CD4-positive, alpha-beta T cell treated with Interleukin-21 for 1 hour (primary cell): ENCODE data around the gene NXF2.
A peak's percentile ranks its signal among the peaks of the same experiment; 100 is the strongest.
"Not testable (repeated sequence)": the region's sequence is repeated elsewhere in the genome, so short reads cannot be mapped to it uniquely, and the experiment has no call there.

ENCODE experiments used
- DNase-seq: peaks from one replicate; pipeline ENCODE4 v3.0.0-alpha.2; 2020

Gene NXF2, protein sequence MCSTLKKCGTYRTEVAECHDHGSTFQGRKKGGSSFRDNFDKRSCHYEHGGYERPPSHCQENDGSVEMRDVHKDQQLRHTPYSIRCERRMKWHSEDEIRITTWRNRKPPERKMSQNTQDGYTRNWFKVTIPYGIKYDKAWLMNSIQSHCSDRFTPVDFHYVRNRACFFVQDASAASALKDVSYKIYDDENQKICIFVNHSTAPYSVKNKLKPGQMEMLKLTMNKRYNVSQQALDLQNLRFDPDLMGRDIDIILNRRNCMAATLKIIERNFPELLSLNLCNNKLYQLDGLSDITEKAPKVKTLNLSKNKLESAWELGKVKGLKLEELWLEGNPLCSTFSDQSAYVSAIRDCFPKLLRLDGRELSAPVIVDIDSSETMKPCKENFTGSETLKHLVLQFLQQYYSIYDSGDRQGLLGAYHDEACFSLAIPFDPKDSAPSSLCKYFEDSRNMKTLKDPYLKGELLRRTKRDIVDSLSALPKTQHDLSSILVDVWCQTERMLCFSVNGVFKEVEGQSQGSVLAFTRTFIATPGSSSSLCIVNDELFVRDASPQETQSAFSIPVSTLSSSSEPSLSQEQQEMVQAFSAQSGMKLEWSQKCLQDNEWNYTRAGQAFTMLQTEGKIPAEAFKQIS

DNA sequence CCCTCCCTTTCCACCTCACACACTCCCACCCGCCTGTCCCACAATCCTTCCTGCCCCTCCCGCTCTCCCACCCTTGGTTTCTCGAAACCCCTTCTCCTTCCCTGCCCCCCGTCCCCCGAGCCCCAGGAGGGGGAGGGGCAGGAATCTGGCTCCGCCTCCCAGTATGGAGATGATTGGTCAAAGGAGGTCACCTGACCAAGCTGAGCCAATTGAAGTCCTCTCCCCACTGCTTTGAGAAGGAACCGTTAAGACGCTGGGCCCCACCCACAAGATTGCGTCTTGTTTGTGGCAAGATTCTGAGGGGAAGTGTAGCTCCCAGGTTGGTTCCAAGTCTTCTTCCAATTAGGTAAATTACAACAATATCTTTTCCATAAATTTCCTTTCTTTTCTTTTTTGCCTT is at the start of gene NXF2:
Gene NXF2 (plus strand): TSS at position 275 of the 400 bp plus-strand sequence. CDS start 59,912 bp downstream, outside the sequence.
- not testable (repeated sequence) for DNase-seq

DNA sequence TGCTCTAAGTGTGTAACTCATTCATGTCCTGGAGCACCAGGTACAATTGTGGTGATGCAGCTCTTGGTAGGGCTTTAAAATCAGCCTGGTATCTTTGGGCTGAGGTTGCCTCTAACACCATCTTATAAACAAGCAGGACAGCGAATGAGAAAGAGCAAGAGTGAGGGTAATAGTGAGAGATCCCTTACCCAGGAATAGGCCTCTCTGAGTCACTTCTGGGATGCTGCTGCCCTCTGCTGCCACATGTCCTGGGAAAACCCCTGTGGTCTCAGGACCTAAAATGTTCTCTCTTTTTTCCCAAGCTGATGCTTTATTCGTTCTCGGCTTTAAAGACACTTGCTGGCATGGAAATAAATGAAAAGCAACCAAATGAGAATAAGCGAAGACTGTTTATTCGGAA is 39.0 kb upstream of the NXF2 start:
- DNase-seq = not testable (repeated sequence)

DNA sequence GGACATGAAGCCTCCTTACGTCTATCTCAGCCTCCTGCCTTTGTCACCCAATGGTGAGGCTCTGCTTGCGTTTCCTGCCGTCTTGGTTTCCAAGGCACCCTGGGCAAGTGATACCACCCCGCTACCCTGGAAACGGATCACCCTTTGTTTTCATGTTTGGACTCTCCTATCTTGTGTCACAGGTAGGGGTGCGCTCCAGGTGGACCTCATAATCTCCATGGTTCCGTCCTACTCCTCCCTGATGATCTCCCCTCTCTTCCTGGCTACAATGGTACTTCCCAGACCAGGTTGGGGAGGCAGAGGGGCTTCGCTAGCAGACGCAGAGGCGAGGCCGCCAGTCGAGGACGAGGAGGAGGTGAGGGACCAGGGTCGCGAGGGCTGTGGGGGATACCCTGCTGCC is 32.0 kb upstream of the NXF2 start, which contains the start of gene TCP11X1:
Gene TCP11X1 (plus strand): TSS at position 316 of the 400 bp plus-strand sequence.
- not testable (repeated sequence) for DNase-seq

DNA sequence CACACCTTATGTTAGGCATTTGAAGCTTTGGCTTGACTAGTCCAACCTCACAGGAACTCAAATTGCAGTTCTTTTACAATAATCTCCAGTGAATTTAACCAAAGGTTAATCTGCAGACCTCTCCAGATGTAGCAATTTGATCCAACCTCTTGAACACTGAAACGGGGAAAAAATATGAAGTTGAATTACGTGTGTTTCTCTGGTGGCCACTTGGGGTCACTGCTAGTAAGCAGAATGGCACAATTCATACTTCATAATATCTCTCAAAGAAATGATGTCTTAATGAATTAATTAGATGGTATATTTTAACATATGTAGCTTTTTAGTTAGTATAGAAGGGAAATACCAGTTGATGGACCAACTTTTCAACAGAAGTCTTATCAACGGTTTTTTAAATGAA is 30.5 kb upstream of the NXF2 start:
- not testable (repeated sequence) for DNase-seq

DNA sequence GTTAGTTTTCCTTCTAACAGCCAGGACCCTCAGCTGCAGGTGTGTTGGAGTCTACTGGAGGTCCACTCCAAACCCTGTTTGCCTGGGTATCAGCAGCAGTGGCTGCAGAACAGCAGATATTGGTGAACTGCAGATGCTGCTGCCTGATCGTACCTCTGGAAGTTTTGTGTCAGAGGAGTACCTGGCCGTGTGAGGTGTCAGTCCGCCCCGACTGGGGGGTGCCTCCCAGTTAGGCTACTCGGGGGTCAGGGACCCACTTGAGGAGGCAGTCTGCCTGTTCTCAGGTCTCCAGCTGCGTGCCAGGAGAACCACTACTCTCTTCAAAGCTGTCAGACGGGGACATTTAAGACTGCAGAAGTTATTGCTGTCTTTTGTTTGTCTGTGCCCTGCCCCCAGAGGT is 11.3 kb upstream of the NXF2 start:
- DNase-seq = not testable (repeated sequence)

DNA sequence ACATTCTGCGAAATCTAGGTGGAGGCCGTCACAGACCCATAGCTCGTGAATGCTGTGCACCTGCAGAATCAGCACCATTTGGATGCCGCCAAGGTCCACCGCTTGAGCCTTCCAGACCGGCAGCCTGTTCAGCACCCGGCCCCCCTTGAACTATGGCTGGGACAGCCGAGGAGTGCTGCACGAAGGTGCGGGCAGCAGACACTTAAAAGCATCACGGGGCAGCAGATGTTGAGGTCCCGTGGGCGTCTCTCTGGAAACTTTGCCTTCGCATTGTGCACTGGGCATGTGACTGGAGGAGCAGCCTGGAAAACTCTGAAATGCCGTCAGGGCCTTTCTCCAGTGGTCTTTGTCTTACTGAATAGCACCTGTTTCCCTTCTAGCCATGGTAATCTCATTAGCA is 6.7 kb upstream of the NXF2 start:
- not testable (repeated sequence) for DNase-seq

DNA sequence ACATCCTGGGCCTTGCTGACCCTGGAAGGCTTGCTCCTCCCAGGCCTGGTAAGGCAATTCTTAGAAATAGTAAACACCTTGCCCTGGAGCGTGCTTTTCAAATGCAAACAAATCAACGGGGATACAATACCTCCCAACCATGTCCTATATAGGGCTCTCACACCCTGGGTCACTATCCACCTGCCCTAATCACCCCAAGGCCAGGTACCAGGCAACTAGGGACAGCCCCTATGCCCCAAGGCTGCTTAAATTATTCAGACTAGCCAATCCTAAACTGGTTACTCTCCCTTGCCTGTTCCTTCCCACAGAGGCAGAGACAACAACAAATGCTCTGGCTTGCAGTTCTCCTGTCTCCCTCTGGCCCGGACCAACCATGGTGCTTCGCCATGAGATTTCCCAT is 25.3 kb downstream of the NXF2 start:
- not testable (repeated sequence) for DNase-seq

DNA sequence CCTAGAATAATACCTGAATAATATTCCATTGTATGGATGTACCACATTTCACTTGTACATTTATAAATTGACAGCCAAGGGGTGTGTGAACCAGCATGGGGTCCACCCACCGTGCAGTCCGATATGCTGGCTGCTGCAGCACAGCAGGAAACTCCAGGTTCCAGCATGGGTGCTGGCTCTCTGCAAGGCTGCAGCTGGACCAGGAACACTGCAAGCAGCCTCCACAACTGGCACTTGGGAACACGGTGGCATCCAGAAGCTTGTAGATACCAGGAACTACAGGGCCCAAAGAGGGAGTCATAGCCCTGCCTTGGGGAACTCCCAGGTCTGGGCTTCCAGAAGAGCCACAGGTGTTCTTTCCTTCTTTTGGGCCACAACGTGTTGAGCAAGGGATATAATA is 91.2 kb downstream of the NXF2 start:
- DNase-seq = no peak

DNA sequence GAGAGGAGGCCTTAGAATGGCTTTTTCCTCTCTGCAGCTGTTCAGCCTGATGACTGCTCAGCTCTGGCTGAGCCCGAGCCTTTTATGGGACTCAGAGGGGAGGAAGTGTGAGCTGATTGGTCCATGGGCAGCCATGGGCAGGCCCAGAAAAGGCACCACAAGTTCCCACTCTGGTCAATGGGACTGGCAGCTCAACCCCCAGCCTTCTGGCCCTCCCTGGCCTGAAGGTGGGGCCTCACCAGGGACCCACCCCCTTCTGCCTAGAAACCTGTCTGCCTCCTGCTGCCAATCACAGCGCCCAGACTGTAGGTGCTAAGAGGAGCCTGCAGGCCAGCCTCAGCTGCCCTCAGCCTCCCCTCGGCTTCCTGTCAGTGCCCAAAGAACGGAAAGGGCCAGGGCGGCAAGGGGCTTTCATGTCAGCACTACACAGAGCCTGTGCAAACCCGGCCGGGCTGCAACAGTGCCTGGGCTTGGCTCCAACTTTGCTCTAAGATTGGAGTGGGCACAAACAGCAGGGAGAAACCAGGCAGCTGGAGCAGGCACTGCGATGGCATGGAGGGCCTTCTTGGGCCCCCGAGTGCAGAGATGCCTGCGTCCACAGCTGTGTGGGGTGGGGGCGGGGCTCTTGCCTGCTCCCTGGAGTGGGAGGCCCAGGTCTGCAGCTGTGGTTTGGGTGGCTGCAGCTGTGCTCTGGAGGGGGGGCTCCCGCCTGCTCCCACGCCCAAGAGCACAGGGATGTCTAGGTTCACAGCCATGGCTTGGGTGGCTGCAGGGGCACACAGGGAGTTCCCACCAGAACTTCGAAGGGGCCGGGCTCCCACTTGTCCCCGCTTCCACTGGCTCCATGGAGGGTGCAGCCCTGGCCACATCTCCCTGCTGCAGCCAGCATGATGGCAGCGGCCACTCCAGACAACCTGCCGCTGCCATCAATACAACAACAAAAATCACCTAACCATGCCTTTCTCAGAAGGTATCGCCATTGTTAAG is 92.6 kb downstream of the NXF2 start:
- DNase-seq = peak; percentile 55

DNA sequence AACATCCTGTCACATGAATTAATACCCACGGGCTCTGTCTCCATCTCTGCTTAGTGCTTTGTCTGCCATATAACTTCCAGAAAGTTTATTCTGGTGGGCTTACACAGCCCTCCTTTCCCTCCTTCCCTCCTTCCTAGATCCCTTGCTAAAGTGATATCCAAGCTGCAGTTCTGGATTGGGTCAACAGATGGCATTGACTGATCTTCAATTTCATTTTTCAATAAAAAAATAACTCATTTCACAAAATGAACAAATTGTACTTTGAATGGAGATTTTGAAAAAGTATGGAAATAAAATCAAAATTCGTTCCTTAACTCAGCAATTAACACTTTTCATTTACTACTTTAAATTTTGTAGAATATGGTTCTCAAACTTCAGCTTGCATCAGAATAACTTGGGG is 94.9 kb downstream of the NXF2 start:
- DNase-seq = no peak

DNA sequence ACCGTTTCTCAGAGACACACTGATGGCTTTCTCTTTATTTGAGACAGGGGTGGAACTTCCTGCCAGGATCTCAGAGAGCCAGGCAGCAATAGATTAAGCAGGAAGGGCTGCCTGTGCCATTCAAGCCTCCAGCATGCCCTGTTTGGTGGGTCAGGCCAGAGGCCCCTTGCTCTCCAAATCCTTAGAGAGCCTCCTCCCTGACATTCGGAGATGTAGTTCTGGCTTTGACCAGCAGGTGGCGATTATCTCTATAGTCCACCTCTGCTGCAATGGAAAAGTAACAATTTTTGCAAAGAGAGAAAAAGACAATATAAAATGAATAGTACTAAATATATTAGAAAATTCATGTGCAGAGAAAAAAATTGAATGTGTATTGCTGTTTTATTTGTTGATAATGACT is 98.9 kb downstream of the NXF2 start:
- DNase-seq = peak; percentile 57
